Mesothelial cell of epicardium (in vitro differentiated cells): ENCODE data around the gene EVL. TPM values are rescaled to one million over a fixed set of nuclear protein-coding genes. Genes with fewer than 3 reads are reported as not detected.

Experiments used
- DNase-seq, 2 experiments: peaks; one replicate each; pipeline ENCODE4 v3.0.0; 2021; ENCODE audit warnings: low spot score in 2 of 2; ENCODE audit not compliant: unreplicated experiment in 2 of 2
- H3K27ac Mint-ChIP-seq: 2 replicates; pipeline ENCODE4 v1.8.0; 2021; ENCODE audit warnings: mixed read lengths
- H3K27me3 Mint-ChIP-seq: 2 replicates; pipeline ENCODE4 v1.8.0; 2021; ENCODE audit warnings: low read depth, mixed read lengths
- H3K36me3 Mint-ChIP-seq: 2 replicates; pipeline ENCODE4 v1.8.0; 2021; ENCODE audit warnings: mixed read lengths
- H3K4me1 Mint-ChIP-seq: 2 replicates; pipeline ENCODE4 v1.8.0; 2021; ENCODE audit warnings: mixed read lengths
- H3K4me3 Mint-ChIP-seq: 2 replicates; pipeline ENCODE4 v1.8.0; 2021; ENCODE audit warnings: mild to moderate bottlenecking, moderate library complexity, mixed read lengths
- H3K9me3 Mint-ChIP-seq: 2 replicates; pipeline ENCODE4 v1.8.0; 2021; ENCODE audit warnings: mixed read lengths
- CTCF ChIP-seq: fragments of 200-600 bp; sonication (generic); IDR thresholded peaks from one replicate; pipeline ENCODE4 v1.5.0; 2021; ENCODE audit warnings: antibody characterized with exemption; ENCODE audit not compliant: unreplicated experiment
- total RNA-seq: library from RNA; stranded (reverse); gene quantifications from 3 replicates; pipeline ENCODE4 v1.2.1, GENCODE V29; 2021

Gene EVL
- total RNA-seq, 1 donor from 2014 or later: 250 TPM

- H3K27ac Mint-ChIP-seq: no peak overlapping the region
- peaks cover 29% of the 10 kb centered on the region for H3K4me1 Mint-ChIP-seq
Measured at GRCh38 chr14:100144645-100144995, 79.4 kb downstream of the EVL start.

GRCh38 chr14:100144996-100145646, 79.9 kb downstream of the EVL start:
- H3K4me3 Mint-ChIP-seq: no peak overlapping the region
- H3K36me3 Mint-ChIP-seq: peaks cover 4% of the 10 kb centered on the region
- TF ChIP-seq CTCF: no peak
- no peak for DNase-seq
- H3K27ac Mint-ChIP-seq: no peak overlapping the region
- H3K9me3 Mint-ChIP-seq: no peaks in the 10 kb centered on the region
- H3K27me3 Mint-ChIP-seq: no peaks in the 10 kb centered on the region
- peaks cover 32% of the 10 kb centered on the region for H3K4me1 Mint-ChIP-seq

More at GRCh38 chr14:100144645-100144995, 79.4 kb downstream of the EVL start:
- no peak for DNase-seq
- Mint-ChIP-seq H3K27me3 (no peaks in the 10 kb centered on the region), H3K36me3 (peaks cover 5% of the 10 kb centered on the region), H3K9me3 (no peaks in the 10 kb centered on the region), H3K4me3 (no peak overlapping the region)
- TF ChIP-seq CTCF: no peak

GRCh38 chr14:100145682-100146464, 80.7 kb downstream of the EVL start:
- no peaks in the 10 kb centered on the region for H3K27me3 Mint-ChIP-seq
- no peak overlapping the region for H3K27ac Mint-ChIP-seq
- DNase-seq: no peak
- H3K36me3 Mint-ChIP-seq: peaks cover 4% of the 10 kb centered on the region
- H3K4me1 Mint-ChIP-seq: peaks cover 25% of the 10 kb centered on the region
- no peaks in the 10 kb centered on the region for H3K9me3 Mint-ChIP-seq
- TF ChIP-seq CTCF: no peak
- no peak overlapping the region for H3K4me3 Mint-ChIP-seq

- peaks cover 20% of the 10 kb centered on the region for H3K4me1 Mint-ChIP-seq
- no peak overlapping the region for H3K27ac Mint-ChIP-seq
- H3K27me3 Mint-ChIP-seq: no peaks in the 10 kb centered on the region
- no peak overlapping the region for H3K4me3 Mint-ChIP-seq
- peaks cover 4% of the 10 kb centered on the region for H3K36me3 Mint-ChIP-seq
- TF ChIP-seq CTCF: no peak
- H3K9me3 Mint-ChIP-seq: no peaks in the 10 kb centered on the region
- DNase-seq: no peak
Measured at GRCh38 chr14:100146531-100147091, 81.4 kb downstream of the EVL start.

GRCh38 chr14:100147181-100147631, 82.0 kb downstream of the EVL start:
- Mint-ChIP-seq H3K9me3 (no peaks in the 10 kb centered on the region), H3K4me3 (no peak overlapping the region), H3K27me3 (no peaks in the 10 kb centered on the region), H3K4me1 (peaks cover 14% of the 10 kb centered on the region), H3K36me3 (peaks cover 4% of the 10 kb centered on the region), H3K27ac (no peak overlapping the region)
- DNase-seq: no peak
- no peak for TF ChIP-seq CTCF
